ENCODE measurements around the gene FGFR2. TPM values are rescaled to one million over a fixed set of nuclear protein-coding genes. Genes with fewer than 3 reads are reported as not detected.
A peak's percentile ranks its signal among the peaks of the same experiment; 100 is the strongest.

The FGFR2 gene
- total RNA-seq, 1 donor, result 13.8 TPM

DNA sequence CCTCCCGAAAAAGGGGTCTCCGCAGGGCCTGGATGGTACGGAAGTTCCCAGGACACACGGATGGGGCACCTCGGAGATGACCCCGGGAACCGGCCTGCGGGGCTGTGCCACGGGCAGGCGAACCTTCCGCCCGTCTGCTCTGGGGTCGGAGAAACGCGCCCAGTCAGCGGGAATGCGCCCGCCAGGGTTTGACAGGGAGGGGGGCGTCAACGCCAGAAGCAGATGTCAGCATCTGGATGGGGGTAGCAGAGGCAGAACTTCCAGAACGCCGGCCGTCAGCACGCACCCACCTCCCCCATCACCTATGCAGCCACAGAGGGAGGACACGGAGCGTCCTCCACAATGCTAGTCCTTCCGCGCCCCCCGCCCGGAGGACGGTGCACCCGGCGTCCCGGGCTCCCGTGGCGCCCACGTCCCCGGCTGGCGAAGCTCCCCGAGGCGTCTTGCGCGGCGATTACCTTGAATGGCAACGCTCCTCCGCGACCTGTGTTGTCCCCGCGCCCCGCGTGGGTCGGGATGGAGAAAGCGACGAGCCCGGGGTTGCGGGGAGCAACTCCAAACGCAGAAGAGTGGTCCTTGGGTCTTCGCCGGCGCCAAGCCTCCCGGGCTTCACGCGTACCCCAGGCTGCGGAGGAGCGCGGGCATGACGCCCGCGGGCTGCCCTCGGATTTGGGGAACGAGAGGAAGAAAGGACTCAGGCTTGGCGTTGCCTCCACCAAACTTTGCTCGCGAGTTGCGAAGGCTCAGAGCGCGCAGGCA is 561 bp downstream of the FGFR2 start:
- no peaks in the 10 kb centered on the region for H3K9me3 ChIP-seq (ENCODE audit: low read depth, low read length)
- peaks cover 3% of the 10 kb centered on the region for H3K4me1 ChIP-seq (ENCODE audit: insufficient read depth, low read length)
- H3K4me2 ChIP-seq (ENCODE audit: insufficient read depth, low read length), result peak overlapping the region; percentile 58
- DNase-seq (ENCODE audit: insufficient read length, low spot score, missing footprints), result no peak
- TF ChIP-seq, protein P1, sequence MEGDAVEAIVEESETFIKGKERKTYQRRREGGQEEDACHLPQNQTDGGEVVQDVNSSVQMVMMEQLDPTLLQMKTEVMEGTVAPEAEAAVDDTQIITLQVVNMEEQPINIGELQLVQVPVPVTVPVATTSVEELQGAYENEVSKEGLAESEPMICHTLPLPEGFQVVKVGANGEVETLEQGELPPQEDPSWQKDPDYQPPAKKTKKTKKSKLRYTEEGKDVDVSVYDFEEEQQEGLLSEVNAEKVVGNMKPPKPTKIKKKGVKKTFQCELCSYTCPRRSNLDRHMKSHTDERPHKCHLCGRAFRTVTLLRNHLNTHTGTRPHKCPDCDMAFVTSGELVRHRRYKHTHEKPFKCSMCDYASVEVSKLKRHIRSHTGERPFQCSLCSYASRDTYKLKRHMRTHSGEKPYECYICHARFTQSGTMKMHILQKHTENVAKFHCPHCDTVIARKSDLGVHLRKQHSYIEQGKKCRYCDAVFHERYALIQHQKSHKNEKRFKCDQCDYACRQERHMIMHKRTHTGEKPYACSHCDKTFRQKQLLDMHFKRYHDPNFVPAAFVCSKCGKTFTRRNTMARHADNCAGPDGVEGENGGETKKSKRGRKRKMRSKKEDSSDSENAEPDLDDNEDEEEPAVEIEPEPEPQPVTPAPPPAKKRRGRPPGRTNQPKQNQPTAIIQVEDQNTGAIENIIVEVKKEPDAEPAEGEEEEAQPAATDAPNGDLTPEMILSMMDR (IDR thresholded peaks at IDR 0.05; ENCODE audit: extremely low read depth, low read depth, low read length), result no peak
- H2AFZ ChIP-seq (ENCODE audit: low read length), result no peak overlapping the region
- no peak overlapping the region for H3K27ac ChIP-seq (ENCODE audit: low read depth, low read length)
- no peaks in the 10 kb centered on the region for H4K20me1 ChIP-seq (ENCODE audit: insufficient read depth, low read length)
- H3K27me3 ChIP-seq (ENCODE audit: insufficient read depth, low read length), result peaks cover 35% of the 10 kb centered on the region
- H3K36me3 ChIP-seq (ENCODE audit: insufficient read depth, low read length), result no peaks in the 10 kb centered on the region
- H3K79me2 ChIP-seq (ENCODE audit: insufficient read depth, low read length), result no peaks in the 10 kb centered on the region
- H3K4me3 ChIP-seq (ENCODE audit: insufficient read depth, low read length), result peak overlapping the region; percentile 47

DNA sequence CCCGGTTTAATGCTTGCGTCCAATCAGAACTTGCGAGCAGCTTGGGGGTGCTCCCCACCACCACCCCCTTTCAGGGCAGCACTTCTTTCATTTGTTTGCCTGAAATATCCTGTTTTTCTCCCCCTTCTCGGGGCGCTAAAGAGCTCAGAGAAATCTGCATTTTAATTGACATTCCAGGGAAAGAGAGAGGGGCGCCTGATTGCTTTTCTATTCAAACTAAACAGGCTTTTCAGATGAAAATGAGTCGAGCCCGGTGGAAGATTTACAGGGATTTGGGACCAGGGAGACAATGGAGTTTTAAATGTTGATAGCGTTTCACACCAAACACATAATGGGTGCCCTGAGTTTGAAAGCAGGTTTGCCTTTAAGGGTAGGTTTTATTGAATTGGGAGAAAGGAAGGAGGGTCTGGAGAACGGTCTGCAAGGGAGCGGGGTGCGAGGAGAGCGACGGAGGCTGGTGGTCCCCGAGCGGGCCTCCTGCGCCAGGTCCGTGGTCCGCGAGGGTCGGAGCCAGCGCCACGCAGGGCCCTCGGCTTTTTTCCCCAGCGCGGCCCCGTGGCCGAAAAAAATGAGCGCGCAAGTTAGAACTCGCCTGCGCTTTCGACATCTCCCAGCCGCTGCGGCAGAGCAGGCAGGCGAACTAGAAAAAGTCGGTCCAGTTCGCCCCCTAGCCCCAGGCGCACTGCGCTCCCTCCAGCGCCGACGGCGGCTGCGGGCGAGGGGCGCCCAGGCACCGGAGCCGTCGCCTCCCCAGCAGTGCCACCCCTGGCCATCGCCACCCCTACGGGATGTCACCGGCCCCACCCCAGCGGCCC is 1.3 kb downstream of the FGFR2 start:
- H3K79me2 ChIP-seq (ENCODE audit: insufficient read depth, low read length), result no peaks in the 10 kb centered on the region
- H4K20me1 ChIP-seq (ENCODE audit: insufficient read depth, low read length), result no peaks in the 10 kb centered on the region
- H3K9me3 ChIP-seq (ENCODE audit: low read depth, low read length), result no peaks in the 10 kb centered on the region
- no peaks in the 10 kb centered on the region for H3K36me3 ChIP-seq (ENCODE audit: insufficient read depth, low read length)
- DNase-seq (ENCODE audit: insufficient read length, low spot score, missing footprints), result peak; percentile 92
- H3K27ac ChIP-seq (ENCODE audit: low read depth, low read length), result no peak overlapping the region
- no peak overlapping the region for H2AFZ ChIP-seq (ENCODE audit: low read length)
- H3K4me1 ChIP-seq (ENCODE audit: insufficient read depth, low read length), result peaks cover 3% of the 10 kb centered on the region
- TF ChIP-seq, protein P1 (IDR thresholded peaks at IDR 0.05; ENCODE audit: extremely low read depth, low read depth, low read length), result no peak
- peak overlapping the region; percentile 47 for H3K4me3 ChIP-seq (ENCODE audit: insufficient read depth, low read length)
- peak overlapping the region; percentile 57 for H3K4me2 ChIP-seq (ENCODE audit: insufficient read depth, low read length)
- peaks cover 35% of the 10 kb centered on the region for H3K27me3 ChIP-seq (ENCODE audit: insufficient read depth, low read length)

DNA sequence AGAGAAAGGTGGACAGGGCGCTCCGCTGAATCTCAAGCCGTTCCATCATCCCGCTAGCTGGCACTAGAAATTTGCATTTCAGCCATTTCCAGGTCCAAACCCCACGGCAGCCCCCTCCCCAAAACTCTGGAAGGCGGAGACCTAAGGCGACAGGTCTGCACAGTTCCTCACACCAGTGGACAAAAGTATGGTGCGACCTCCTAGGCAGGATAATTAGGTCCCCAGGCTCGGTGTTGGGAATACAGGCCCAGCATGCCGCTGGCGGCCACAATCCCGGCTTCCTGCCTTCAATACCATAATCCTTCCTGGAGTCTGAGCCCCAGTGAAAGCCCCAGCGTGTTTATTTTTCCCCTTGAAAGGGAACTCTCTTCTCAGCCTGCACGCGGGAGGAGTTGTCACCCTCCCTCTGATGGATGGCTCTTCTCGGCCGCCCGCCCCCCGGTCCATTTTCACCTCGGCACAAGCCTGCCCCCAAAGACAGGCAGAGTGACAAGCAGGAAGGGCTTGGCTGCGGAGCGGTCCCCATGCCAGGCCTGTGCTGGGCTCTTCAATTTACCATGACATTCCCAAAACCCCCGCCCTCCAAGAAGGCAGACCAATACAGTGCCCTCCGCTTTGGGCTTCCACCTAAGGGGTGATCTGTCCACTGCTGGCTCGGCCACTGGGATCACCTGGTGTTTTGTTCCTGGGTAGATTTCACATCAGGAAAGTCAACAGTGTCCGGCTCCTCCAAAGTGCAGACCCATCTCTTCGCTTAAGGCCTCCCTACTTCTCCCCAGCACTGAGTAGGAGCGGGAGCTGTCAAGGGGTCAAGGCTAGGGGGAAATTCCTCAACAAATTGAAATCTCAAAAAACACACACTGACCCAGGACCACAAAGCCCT is 2.2 kb downstream of the FGFR2 start:
- Histone ChIP-seq H3K9me3 (ENCODE audit: low read depth, low read length) (no peaks in the 10 kb centered on the region), H3K79me2 (ENCODE audit: insufficient read depth, low read length) (no peaks in the 10 kb centered on the region), H3K4me2 (ENCODE audit: insufficient read depth, low read length) (no peak overlapping the region)

More for the DNA sequence above, 2.2 kb downstream of the FGFR2 start:
- H4K20me1 ChIP-seq (ENCODE audit: insufficient read depth, low read length), result no peaks in the 10 kb centered on the region
- no peak overlapping the region for H2AFZ ChIP-seq (ENCODE audit: low read length)
- no peak for DNase-seq (ENCODE audit: insufficient read length, low spot score, missing footprints)
- TF ChIP-seq, protein P1 (IDR thresholded peaks at IDR 0.05; ENCODE audit: extremely low read depth, low read depth, low read length), result no peak
- no peak overlapping the region for H3K27ac ChIP-seq (ENCODE audit: low read depth, low read length)
- peaks cover 3% of the 10 kb centered on the region for H3K4me1 ChIP-seq (ENCODE audit: insufficient read depth, low read length)
- H3K27me3 ChIP-seq (ENCODE audit: insufficient read depth, low read length), result peaks cover 35% of the 10 kb centered on the region
- no peak overlapping the region for H3K4me3 ChIP-seq (ENCODE audit: insufficient read depth, low read length)
- no peaks in the 10 kb centered on the region for H3K36me3 ChIP-seq (ENCODE audit: insufficient read depth, low read length)
